ENCODE measurements around the gene DPP9.

The DPP9 gene

GRCh38 chr19:4707956-4708650 lies 15.5 kb downstream of the DPP9 start:
- no peak for DNase-seq

- DNase-seq: no peak
These were observed 16.3 kb downstream of the DPP9 start for GRCh38 chr19:4707322-4707721.

GRCh38 chr19:4705413-4706131 lies 18.1 kb downstream of the DPP9 start:
- no peak for DNase-seq

DNA sequence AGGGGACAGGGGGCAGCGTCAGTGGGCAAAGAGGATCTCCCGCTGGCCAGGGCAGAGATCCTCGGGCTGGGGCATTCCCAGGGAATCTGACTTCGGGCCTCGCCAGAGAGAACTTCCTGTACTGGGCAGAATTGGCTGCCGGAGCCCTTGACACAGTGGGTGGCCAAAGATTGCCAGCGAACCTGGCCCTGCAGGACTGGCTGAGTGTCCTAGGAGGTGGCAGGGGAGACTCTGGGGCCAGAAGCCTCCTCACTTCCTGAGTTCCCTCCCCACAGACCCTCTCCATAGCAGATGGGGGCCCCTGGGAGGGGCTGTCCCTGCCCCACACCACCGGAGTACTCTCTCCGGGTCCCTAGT lies 19.3 kb downstream of the DPP9 start:
- no peak for DNase-seq

DNA sequence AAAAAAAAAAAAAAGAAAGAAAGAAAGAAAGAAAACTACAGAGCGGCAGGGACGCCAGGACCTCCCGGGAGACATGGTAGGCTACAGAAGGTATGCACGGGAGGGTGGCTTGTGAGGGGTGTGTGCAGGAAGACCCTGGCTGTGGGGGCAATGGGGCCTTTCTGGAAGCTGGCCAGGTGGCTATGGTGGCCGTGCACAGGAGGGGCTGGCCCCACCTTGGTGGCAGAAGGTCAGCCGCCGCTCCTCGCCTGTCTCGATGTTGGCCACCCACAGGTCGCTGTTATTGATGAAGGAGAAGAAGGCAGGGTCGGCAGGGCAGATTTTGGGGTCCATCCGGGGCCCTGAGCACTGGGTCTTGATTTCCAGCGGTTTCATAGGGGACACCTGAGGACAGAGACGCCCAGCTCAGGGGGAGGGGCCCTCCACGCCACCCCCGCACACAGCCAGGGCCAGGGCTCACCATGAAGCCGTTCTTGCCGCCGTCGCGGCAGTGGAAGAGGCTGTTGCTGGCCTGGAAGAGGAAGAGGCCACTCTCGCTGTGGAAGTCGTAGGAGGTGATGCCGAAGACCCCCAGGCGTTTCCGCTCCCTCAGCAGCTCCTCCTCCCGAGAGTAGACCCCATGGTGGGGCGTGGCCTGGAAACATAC lies 19.8 kb downstream of the DPP9 start:
- DNase-seq: no peak

GRCh38 chr19:4702764-4703163 lies 20.9 kb downstream of the DPP9 start:
- no peak for DNase-seq

GRCh38 chr19:4701557-4701956 lies 22.1 kb downstream of the DPP9 start:
- no peak for DNase-seq

DNA sequence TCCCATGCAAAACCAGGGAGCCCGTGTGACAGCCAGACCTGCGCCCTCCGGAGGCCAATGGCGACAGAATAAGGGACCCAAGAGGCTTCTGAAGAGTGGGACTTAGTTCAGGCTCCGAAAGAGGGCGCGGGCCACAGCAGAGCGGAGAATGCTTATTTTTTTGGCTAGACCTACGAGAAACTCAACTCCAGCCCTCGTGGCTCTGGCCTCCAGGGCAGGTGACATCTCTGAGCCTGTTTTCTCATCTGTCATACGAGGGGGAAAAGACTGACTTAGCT lies 23.0 kb downstream of the DPP9 start:
- no peak for DNase-seq

DNA sequence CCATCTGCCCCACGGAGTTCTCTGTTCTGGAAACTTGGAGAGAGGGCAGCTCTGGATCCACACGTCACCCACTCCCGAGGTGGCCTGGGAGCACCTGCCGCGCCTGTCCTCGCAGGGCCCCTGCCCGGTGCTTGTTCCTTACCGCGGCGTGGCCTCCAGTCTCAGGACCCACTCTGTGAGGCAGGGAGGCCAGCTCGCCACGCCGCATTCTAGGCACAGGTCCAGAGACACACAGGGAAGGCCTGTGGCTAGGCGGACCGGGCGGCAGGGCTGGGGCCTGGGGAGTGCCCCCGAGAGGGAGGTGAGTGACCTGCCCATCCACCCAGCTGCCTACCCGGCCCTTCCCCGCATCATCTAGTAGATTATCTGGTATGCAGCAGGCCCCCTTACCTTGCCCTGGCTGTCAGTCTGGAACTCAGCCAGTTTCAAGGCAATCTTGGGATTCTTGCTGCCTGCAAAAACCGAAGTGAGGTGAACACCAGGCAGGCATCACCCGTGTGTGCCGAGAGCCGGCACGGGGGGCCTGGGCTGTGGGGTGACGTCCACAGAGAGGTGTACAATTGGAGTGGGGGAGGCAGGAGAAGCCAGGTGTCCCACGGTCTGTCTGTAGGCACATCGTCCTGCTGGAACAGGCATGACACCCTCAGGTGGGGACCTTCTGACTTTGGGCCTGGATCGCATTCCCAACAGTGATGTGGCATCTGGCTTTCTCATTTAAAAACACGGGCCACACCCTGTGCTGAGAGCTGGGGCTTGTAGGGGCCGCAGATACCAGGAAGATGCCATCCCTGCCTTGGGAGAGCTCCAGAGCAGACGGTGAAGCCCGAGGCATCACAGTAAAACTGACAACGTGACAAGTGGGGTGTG lies 23.6 kb downstream of the DPP9 start:
- no peak for DNase-seq

GRCh38 chr19:4697304-4697703 lies 26.3 kb downstream of the DPP9 start:
- DNase-seq: no peak

DNA sequence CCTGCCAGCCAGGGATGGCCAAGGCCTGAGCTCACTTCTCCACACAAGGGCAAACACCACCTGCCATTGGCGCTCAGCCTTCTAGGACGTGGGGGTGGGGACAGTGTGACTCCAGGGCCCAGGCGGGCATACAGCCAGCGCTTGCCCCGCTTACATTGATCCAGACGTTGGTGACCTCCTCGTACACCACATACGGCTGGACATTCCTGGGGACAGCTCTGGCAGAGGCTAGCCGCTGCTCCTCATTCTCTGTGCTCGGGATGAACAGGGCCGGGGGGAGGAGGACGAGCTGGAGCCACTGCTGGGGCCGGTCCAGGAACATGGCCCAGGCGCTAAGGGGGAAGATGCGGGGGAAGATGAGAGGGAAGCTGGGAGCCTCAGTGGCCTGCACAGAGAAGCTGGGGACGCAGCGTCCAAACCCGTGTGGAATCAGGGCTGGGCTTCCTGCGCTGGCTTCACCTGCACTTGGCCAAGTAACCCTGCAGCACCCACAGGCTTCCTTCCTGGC lies 28.4 kb downstream of the DPP9 start:
- DNase-seq: no peak

DNA sequence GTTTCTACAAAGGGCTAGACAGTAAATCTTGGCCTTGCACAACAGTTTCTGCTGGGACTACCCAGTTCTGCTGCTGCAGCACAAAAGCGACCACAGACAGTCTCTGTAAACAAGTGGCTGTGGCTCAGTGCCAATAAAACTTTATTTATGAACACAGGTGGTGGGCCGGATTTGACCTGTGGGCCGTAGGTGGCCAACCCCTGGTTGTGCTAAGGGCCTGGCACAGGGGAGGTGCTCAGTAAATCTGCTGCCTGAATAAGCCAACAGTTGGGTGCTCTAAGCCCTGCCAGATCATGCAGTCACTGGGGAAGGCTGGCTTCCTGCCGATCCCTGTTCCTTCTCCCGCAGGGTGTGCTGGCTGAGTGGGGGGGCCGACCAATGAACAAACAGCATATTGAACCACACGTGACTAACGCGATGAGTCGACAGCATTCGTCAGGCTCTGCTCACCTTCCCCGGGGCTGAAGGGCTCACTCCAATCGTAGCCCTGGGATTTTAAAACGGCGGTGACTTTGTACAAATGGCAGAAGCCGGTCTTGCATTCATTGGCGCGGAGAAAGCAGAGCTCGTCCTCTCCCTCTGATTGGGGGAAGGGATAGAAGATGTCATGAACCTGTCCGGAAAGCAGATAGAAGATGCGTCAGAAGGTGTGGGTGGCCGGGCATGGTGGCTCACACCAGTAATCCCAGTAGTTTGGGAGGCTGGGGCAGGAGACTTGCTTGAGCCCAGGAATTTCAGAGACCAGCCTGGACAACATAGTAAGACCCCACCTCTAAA lies 29.2 kb downstream of the DPP9 start:
- peak; percentile 98 for DNase-seq

- DNase-seq: peak; percentile 86
These were observed 30.0 kb downstream of the DPP9 start for GRCh38 chr19:4693471-4694121.

GRCh38 chr19:4693078-4693350 lies 30.6 kb downstream of the DPP9 start:
- DNase-seq: no peak

GRCh38 chr19:4692251-4693077 lies 31.2 kb downstream of the DPP9 start:
- DNase-seq: no peak

DNA sequence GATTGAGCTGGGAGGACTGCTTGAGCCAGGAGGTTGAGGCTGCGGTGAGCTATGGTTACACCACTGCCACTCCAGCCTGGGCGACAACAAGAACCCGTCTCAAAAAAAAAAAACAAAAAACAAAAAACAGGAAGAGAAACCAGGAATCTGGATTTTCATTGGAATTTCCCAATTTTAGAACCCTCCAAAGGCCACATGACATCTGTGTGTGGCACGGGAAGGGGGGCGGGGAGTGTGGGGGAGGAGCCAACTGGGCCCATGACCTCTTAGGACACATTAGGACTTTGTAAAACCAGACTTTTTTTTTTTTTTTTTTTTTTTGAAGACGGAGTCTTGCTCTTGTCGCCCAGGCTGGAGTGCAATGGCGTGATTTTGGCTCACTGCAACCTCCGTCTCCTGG lies 32.3 kb downstream of the DPP9 start:
- DNase-seq: no peak

DNA sequence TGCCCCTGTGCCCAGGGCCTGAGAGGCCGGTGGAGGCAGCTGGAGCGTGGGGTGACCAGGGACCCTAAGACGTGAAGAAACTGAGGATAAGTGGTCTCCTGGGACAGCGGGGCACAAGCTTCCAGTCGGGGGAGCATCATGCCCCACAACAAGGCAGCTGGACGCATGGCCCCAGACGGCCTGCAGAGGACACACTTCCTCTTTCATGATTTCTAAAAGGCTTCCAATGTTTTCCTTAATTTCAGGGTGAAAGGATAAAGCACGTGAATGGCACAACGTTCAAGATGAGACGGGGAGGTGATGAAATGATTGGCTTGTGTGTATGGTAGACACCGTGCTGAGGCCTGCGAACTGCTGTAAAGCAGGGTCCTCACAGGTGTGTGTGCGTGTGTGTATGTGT lies 33.3 kb downstream of the DPP9 start:
- DNase-seq: no peak

DNA sequence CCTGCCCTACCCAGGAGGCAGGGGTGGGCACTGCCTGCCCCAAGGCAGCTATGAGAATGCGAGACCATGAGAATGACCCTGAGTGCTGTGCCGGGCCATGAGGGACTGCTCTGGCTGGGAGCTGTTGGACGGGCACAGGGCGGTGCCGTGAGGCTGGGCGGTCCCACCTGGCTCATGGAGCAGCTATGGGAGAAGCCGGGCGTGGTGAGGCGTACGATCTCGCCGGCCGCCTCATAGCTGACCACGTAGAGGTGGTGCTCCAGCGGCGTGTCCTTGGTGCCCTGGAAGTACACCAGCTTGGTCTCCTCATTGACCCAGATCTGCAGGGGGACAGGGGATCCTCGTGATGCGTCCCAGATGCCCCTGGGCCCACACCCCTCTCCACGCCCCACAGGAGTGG lies 34.2 kb downstream of the DPP9 start:
- DNase-seq: no peak

DNA sequence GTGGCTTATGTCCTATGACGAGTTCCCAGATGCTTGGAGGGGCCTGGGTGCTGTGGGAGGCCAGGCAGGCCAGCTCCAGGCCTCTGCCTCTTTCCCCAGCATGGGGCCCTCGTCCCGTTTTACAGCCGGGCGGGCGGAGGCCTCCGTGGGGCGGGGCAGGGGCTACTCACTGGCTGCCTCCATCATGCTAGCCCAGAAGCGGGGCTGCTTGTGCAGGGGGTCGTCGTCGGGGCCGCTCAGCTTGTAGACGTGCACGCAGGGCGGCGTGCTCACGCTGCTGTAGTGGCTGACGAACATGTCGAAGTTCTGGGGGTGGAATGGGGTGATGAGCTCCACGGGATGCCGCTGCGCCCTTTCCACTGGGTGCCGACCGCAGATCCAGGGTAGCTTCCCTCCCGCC lies 35.1 kb downstream of the DPP9 start:
- no peak for DNase-seq

DNA sequence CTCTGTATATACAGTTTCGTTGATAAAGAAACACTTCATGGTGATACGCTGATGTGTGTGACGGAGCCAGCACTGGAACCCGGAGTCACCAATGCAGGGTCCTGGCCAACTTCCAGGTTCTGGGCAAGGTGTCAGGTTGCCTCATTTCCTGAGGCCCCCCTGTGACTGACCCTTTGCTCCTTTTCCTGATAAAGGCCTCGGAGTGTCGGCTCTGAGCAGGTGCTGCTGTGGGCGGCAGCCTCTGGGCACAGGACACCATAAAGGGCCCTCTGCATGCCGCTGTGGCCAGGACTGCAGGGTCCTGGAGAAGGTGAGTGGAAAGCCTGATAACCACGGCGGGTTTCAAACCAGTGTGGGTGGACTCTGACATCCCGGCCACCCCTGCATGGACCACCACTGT lies 36.2 kb downstream of the DPP9 start:
- no peak for DNase-seq

- DNase-seq: no peak
These were observed 36.9 kb downstream of the DPP9 start for GRCh38 chr19:4686700-4687099.

All from RPMI8226 (cell line).